GM12892 (cell line): Measurements from ENCODE around the gene EGLN2.
"Not testable (repeated sequence)": the region's sequence is repeated elsewhere in the genome, so short reads cannot be mapped to it uniquely, and the experiment has no call there.

Experiments used
- POLR2A ChIP-seq: IDR thresholded peaks from 2 replicates; pipeline ENCODE4 v1.6.1; 2011; ENCODE audit warnings: low read depth, low read length, control low read depth
- POLR2AphosphoS5 ChIP-seq: IDR thresholded peaks from 2 replicates; pipeline ENCODE4 v1.6.1; 2011; ENCODE audit warnings: low read depth, low read length, control low read depth

- not testable (repeated sequence) for TF ChIP-seq POLR2AphosphoS5, POLR2A
Observed at GRCh38 chr19:40825460-40826095, 26.6 kb downstream of the EGLN2 start.
